ENCODE results near the gene BTG4.

GRCh38 chr11:111450480-111451320, 61.5 kb downstream of the BTG4 start:
- TF ChIP-seq RBBP5 (IDR thresholded peaks at IDR 0.05; ENCODE audit: borderline replicate concordance, insufficient read depth, low read length, poor library complexity, severe bottlenecking) = no peak
- TF ChIP-seq ZZZ3 (IDR thresholded peaks at IDR 0.05) = no peak
- TF ChIP-seq KDM4B (IDR thresholded peaks at IDR 0.05; ENCODE audit: borderline replicate concordance in 2 of 2, low read depth in 1 of 2) = no peak
- TF ChIP-seq ERF (CRISPR knock-in tag; IDR thresholded peaks at IDR 0.05) = no peak
- TF ChIP-seq FOXA3 (CRISPR knock-in tag; conservative IDR thresholded peaks at IDR 0.05 in 1 of 2, IDR thresholded peaks at IDR 0.05 in 1 of 2) = no peak
- no peak for TF ChIP-seq ZBTB43 (CRISPR knock-in tag; IDR thresholded peaks at IDR 0.05)
- TF ChIP-seq ATF3 (IDR thresholded peaks at IDR 0.05) = no peak
- TF ChIP-seq ATF3 (CRISPR knock-in tag; conservative IDR thresholded peaks at IDR 0.05) = no peak
- no peak for TF ChIP-seq POLR2A (conservative IDR thresholded peaks at IDR 0.05)
- no peak for TF ChIP-seq ZBTB7A (IDR thresholded peaks at IDR 0.05; ENCODE audit: borderline replicate concordance, control insufficient read depth, low read depth, low read length)
- no peak for TF ChIP-seq HNRNPH1 (optimal IDR thresholded peaks at IDR 0.05; ENCODE audit: low read depth, low read length)
- no peak for TF ChIP-seq YY1 (IDR thresholded peaks at IDR 0.05; ENCODE audit: borderline replicate concordance in 1 of 3, control insufficient read depth in 1 of 3, extremely low read depth in 1 of 3, insufficient read depth in 3 of 3, insufficient read length in 1 of 3, insufficient replicate concordance in 2 of 3, low read depth in 1 of 3, low read length in 2 of 3)
- no peak for TF ChIP-seq ZC3H4 (CRISPR knock-in tag; IDR thresholded peaks at IDR 0.05; ENCODE audit: borderline replicate concordance)

Data from K562 (cell line).